CD4-positive, alpha-beta T cell treated with Interleukin-1 beta for 1 hour (primary cell): Measurements from ENCODE around the gene NTN3.
A peak's percentile ranks its signal among the peaks of the same experiment; 100 is the strongest.

Source experiments
- DNase-seq, 2 donors: peaks; one replicate each; pipeline ENCODE4 v3.0.0-alpha.2; 2020 to 2022

NTN3 gene

GRCh38 chr16:2480948-2481347 is 9.9 kb downstream of the NTN3 start:
- DNase-seq = no peak

DNA sequence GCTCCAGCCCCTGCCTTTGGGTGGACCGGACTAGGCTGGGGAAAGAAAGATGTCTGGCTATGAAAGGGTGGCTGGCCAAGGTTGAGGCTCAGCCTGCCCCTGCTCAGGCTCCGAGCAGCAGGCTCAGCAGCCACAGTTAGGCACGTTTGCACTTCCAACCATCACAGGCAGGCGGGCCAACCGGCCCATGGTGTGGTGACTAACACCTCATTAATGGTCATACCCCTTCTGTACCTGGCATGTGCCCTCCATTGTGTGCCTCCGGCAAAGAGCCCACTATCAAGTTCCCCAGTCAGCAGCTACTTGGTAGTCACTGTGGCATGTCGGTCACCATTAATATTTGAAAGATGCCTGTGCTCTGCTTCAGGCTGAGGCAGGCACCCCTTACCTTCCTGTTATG is 10.6 kb downstream of the NTN3 start:
- no peak for DNase-seq

DNA sequence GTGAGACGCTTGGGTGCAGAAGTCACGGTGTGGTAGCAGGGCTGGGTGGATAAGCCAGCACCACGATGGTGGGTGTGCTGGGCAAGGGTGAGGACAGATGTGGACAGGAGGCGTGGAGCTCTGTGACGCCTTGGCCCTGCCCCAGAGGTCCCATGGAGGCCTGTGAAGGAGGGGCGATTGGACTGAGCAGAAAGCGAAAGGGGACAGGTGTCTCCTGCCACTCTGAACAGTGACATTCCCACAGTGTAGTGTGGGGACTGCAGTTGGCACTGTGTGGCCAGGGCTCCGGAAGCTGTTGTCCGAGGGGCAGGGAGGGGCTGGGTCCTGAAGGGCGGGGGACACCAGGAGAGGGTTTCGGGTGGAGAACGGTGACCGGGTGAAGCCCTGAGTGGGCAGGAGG is 11.2 kb downstream of the NTN3 start:
- DNase-seq = no peak

DNA sequence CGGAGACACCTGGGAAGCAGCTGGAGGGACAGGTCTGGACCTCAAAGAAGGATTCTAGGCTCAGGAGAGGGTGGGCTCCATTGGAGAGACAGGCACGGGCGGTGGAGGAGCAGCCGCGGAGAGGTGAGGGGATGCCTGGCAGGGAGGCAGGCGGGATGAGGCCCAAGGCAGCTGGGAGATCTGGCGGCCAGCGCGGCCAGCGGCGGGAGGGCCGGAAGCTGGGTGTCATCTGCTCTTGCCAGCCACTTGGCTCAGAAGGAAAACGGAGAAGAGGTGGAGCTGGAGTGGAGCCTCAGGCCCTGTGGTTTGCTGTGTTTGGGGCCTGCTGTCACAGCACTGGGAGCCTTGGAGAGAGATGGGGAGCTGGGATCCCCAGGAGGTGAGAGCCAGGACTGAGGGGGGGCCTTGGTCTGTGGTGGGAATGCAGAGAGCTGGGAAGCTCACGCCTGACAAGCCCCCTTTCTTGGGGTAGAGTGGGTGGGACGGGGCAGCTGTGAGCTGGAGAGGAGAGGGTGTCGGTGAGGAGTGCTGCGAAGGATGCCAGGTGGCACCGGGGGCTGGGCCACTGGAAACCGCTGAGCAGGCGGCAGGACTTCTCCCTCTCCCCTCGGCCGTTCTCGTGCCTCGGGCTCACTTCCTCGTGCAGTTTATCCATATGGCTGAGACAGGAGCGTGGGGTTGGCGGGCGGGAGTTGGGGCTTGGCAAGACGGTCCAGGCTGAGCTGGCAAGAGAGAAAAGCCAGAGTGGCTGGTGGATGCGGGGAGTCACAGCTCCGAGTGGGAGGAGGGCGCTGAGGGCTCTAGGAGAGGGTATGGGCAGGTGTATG is 11.8 kb downstream of the NTN3 start:
- DNase-seq = no peak

- no peak for DNase-seq
These were observed 13.1 kb downstream of the NTN3 start for GRCh38 chr16:2483939-2484897.

GRCh38 chr16:2484898-2485508 is 13.9 kb downstream of the NTN3 start:
- no peak for DNase-seq

DNA sequence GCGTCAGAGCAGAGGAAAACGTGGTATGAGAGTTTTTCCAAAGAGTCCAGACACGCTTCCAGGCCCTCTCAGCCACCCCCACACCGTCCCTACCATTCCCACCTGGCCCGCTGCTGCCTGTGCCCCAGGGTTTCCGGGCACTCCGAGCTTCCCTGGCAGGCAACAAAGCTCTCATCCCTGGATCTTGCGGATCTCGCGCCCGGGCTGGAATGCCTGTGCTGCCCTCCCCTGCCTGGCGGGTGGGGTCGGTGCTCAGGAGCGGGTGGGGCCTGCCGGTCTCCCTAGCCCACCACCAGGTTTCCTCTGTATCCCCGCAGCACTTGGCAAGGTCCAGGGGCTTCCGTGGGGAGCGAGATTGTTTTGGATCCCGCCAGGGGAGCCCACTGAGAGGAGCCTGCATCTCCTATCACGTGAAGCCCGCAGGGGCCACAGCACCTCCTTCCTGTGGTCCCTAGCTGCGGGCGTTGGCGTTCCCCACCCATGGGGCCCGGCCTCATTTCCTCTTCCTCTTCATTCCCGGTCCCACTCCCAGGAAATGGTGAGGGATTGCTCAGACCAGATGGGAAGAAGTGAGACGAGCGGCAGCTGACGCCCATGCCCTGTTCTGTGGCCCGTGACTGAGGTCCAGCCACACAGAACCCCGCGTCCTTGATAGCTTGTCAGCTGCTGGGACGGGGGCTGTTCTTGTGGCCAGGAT is 14.9 kb downstream of the NTN3 start:
- no peak for DNase-seq

GRCh38 chr16:2486645-2487516 is 15.8 kb downstream of the NTN3 start:
- peak; percentile 86 to 89 for DNase-seq

- no peak for DNase-seq
These were observed 16.4 kb downstream of the NTN3 start for GRCh38 chr16:2487517-2487842.

DNA sequence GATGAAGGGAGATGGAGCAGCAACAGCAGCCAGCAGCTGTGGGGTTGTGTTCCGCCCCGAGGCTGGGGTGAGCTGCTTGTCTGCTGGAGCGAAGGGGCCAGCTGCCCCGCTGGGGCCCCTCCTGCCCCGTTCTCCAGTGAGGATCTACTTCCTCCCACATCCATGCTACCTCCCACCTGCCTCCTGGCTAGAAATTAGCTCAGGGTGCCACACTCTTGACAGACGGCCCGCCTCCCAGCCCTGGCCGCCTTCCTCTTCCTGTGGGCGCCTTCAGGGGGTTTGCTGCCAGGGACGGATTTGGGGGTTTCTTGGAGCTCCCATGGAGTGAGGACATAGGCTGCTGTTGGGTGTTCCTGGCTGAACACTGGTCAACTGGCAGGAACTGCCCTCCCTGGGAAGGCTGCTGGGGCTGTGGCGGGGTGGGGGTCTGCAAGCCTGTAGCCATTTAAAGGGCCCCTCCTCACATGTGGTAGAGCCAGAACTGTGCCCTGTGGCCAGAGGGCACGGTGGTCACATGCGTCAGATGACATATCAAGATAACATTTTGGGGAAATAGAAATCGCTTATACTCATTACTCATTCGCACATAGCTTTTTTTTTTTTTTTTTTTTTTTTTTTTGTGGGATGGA is 16.9 kb downstream of the NTN3 start:
- no peak for DNase-seq

- no peak for DNase-seq
These were observed 18.5 kb downstream of the NTN3 start for GRCh38 chr16:2489581-2489980.

- DNase-seq = no peak
These were observed 19.4 kb downstream of the NTN3 start for GRCh38 chr16:2490190-2491105.

- DNase-seq = no peak
These were observed 21.2 kb downstream of the NTN3 start for GRCh38 chr16:2492292-2492691.

- DNase-seq = no peak
These were observed 22.5 kb downstream of the NTN3 start for GRCh38 chr16:2493605-2494004.

DNA sequence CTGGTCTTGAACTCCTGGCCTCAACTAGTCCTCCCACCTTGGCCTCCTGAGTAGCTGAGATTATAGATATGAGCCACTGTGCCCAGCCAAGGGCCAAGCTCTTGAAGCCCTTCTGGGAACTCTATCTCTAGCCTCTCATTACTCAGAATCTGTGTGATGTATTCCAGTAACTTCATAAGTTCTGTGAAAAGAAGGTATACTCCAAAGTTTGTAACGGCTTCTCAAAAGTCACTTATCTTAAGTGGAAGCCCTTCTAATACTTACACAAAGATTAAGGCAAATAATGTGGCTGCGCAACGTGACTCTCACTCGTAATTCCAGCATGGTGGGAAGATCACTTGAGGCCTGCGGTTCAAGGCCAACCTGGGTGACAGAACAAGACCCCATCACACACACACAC is 23.5 kb downstream of the NTN3 start:
- DNase-seq = no peak

GRCh38 chr16:2495041-2495440 is 23.9 kb downstream of the NTN3 start:
- DNase-seq = no peak

- DNase-seq = no peak
These were observed 25.4 kb downstream of the NTN3 start for GRCh38 chr16:2496223-2497115.

DNA sequence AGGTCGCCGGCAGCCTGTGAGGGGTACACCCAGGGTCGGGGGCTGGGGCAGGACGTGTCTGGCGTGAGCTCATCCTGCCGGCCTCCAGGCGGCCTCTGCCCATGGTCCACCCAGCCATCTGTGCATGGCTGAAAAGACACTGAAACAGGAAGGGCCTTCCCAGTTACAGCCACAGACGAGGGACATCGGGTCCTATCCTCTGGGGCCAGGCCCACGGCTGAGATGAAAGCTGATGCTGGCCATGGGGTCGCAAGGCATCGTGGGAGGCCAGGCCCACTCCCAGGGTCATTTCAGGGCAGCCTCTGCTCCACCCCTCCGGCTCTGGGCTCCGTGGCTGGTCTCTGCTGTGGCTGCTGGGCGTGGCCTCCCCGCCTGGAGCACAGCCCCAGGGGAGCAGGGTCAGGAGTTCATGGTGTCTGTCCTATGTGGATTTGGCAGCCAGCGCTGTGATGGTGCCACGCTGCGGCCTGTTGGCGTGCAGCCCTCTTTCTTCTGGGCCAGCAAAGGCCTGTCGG is 26.1 kb downstream of the NTN3 start:
- DNase-seq = no peak
